Measurements from ENCODE around the gene FUCA1.
"Not testable (repeated sequence)": the region's sequence is repeated elsewhere in the genome, so short reads cannot be mapped to it uniquely, and the experiment has no call there.

The FUCA1 gene

GRCh38 chr1:23806280-23806679 lies 61.8 kb downstream of the FUCA1 start:
- DNase-seq (ENCODE audit: extremely low spot score, insufficient read length, low read depth) (no peak), FAIRE-seq (no peak)

GRCh38 chr1:23805025-23805424 lies 63.1 kb downstream of the FUCA1 start:
- FAIRE-seq (no peak), DNase-seq (ENCODE audit: extremely low spot score, insufficient read length, low read depth) (no peak)

DNA sequence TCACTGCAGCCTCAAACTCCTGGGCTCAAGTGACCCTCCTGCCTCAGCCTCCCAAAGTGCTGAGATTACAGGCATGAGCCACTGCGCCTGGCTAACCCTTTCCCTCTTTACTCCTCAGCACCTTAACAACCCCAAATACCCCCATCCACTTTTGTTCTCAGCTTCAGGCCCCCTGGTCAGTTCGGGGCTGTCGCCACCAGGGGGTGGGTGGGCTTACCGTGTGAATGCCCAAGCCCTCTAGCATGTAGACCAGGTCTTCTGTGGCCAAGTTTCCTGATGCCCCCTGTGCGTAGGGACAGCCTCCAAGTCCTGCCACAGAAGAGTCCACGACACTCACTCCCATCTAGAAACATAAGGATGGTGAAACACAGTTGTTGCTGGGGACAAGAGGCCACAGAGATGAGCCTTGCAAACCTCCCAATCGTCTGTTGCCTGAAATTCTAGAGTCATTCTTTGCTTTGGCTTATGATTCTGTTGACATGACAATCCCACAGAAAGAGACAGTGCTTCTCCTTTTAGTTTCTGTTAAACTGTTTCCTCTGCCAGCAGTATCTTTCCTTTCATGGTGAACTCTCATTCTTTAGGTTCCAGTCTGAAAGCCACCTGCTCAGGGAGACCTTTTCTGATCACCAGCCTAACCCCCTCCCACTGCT lies 63.8 kb downstream of the FUCA1 start:
- FAIRE-seq: no peak

GRCh38 chr1:23803674-23804073 lies 64.4 kb downstream of the FUCA1 start:
- no peak for DNase-seq (ENCODE audit: extremely low spot score, insufficient read length, low read depth)
- FAIRE-seq: no peak

More for the DNA sequence above, 63.8 kb downstream of the FUCA1 start:
- no peak for DNase-seq (ENCODE audit: extremely low spot score, insufficient read length, low read depth)

DNA sequence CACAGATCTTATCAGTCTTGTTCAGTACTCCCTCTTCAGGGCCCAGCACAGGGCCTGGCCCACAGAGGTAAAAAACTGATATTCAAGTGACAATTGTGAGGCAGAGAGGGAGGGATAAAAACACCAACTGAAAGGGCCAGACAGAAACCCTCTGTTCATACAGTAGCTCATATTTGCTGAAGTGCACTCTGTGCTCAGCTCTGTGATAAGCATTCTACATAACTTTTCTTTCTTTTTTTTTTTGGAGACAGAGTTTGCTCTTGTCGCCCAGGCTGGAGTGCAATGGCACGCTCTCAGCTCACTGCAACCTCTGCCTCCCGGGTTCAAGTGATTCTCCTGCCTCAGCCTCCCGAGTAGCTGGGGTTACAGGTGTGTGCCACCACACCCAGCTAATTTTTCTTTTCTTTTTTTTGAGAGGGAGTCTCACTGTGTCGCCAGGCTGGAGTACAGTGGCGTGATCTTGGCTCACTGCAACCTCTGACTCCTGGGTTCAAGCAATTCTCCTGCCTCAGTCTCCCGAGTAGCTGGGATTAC lies 65.2 kb downstream of the FUCA1 start:
- not testable (repeated sequence) for FAIRE-seq; DNase-seq (ENCODE audit: extremely low spot score, insufficient read length, low read depth)

DNA sequence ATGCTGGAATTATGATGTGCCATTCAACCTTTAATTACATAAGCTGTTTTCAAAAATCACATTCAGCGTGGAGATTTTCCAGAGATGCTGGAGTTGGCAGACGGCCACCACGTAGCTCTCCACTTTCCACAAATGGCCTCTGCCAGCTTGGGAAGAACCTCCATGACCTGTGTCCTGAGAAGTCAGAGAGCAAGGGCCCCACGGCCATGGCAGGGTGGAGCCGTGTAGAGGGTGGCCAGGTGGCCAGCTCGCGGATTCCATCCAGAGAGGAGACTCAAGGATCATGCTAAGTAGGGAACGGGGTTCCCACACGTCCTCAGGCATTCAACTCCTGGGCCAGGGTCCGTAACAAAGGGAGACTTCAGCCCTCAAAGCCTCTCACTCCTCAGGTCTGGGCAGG lies 66.2 kb downstream of the FUCA1 start:
- DNase-seq (ENCODE audit: extremely low spot score, insufficient read length, low read depth): no peak
- no peak for FAIRE-seq

DNA sequence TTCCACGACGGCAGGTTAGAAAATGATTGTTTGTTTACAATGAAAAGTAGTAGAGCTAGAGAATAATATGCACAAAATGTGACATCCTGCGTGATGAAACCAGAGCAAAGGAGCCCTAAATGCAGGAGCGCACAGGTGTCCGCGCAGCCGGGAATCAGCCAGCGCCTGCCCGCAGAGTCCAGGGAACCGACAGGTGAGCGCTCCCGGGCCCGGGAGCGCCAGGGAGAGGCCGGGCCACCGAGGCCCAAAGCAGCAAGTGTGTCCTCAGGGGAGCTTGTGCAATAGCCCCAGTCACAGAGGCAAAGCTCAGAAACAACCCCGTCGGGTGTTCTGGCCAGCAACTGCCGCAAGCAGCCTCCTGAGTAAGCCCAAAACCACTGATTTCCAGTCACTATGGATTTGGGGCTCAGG lies 66.7 kb downstream of the FUCA1 start:
- DNase-seq (ENCODE audit: extremely low spot score, insufficient read length, low read depth): no peak
- FAIRE-seq: no peak

- DNase-seq (ENCODE audit: extremely low spot score, insufficient read length, low read depth) (peak; percentile 99), FAIRE-seq (peak; percentile 96)
Observed at GRCh38 chr1:23800400-23801337, 67.4 kb downstream of the FUCA1 start, which contains the start of gene GALE. Gene GALE (minus strand): TSS chr1:23800754. CDS start chr1:23799007, 1,747 bp downstream.

GRCh38 chr1:23799570-23800399 lies 68.3 kb downstream of the FUCA1 start:
- no peak for DNase-seq (ENCODE audit: extremely low spot score, insufficient read length, low read depth)
- FAIRE-seq: peak; percentile 72

DNA sequence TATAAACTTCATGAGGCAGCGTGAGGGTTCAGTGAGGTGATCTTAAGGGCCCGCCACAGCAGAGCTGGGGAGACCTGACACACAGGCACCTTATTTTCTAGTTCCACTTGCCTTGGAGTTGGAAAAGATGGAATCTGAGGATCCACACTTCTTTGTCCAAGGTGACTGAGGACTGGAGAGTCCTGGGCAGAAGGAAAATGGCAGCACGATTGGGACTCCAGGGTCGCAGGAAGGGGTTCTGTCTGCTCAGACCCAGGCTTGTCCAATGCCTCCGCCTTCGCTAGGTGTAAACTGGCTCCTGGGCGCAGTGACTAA lies 68.9 kb downstream of the FUCA1 start:
- FAIRE-seq (no peak), DNase-seq (ENCODE audit: extremely low spot score, insufficient read length, low read depth) (no peak)

DNA sequence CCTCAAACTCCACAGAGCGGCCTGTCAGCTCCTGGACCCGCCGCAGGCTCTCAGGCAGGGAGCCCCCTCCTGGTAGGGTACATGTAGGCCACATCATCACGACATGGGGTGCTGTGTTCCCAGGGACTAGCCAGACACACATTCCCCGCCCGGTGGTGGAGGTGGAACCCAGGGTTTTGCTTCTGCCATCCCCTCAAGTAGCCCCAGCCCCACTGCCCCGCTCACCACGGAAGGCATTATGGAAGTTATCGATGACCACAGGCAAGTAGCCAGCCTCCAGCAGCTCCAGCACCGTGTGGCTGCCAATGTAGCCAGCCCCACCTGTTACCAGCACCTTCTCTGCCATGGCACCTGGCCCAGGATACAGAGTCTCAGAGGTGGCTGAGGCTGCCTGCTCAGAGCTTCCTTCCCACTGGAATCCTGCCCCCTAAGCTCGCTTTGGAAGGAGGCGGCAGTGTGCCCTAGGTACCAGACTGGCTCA lies 69.4 kb downstream of the FUCA1 start:
- DNase-seq (ENCODE audit: extremely low spot score, insufficient read length, low read depth): no peak
- FAIRE-seq: no peak

DNA sequence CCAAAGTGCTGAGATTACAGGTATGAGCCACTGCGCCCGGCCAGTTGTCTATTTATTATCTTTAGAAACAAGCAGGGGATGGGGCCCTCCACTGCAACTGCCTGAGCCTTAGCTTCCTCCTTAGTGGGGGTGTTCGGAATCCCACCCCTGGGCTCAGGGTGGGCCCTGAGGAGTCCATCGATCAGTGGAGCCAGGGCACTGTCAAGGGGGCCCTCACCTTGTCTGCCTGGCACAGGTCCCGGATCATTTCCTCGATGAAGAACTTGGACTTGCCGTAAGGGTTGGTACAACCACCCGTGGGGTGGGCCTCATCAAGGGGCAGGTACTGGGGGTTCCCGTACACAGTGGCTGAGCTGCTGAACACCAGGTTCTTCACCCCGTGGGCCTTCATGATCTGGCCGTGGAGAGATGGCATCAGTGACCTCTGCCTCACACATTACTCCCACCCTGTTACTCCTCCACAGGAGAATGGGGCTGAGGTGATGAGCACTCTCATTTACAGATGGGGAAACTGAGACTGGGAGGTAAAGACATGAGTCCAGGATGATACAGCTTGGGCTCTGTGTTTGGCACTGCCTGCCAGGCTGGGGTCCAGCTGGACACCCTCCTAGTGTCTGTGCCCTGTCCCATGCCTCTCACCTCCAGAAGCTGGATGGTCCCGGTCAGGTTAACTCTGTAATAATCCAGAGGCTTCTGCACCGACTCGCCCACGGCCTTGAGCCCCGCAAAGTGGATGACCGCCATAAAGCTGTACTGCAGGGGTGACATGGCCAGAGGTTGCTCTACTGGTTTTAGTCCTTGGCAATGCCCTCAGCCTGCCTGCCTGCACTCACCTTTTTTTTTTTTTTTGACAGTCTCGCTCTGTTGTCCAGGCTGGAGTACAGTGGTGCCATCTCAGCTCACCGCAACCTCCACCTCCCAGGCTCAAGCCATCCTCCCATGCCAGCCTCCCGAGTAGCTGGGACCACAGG lies 70.3 kb downstream of the FUCA1 start:
- FAIRE-seq: no peak

DNA sequence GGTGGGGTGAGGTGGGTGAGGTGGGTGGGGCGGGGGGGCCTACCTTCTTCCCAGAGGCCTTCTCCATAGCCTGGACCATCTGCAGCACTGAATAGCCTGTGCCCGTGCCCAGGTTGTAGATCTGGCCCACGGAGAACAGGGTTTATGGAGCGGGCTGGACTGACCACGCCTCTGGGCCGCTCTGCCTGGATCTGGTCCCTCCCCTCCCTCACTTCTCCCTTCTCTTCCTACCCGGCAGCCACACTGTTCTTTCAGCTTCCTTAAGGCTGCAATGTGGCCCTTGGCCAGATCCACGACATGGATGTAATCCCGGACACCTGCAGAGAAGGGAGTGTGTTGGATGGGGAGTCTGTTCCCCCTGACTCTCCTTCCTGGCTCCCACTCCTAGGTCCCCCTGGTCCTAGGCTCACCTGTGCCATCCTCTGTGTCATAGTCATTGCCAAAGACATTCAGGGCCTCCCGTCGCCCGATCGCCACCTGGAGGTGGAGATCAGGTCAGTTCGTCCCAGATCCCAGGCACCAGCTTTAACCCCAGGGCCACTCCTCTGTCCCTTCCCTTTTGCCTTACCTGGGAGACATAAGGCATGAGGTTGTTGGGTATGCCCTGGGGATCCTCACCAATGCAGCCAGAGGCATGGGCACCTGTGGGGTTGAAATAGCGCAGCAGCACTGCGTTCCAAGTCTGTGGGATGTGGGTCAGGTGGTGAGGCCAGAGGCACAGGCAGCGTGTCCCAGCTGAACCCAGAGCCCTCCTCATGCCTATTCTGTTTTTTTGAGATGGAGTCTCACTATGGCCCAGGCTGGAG lies 71.4 kb downstream of the FUCA1 start:
- DNase-seq (ENCODE audit: extremely low spot score, insufficient read length, low read depth) (no peak), FAIRE-seq (no peak)

More for the DNA sequence above, 70.3 kb downstream of the FUCA1 start:
- DNase-seq (ENCODE audit: extremely low spot score, insufficient read length, low read depth): no peak

GRCh38 chr1:23795676-23796465 lies 72.2 kb downstream of the FUCA1 start:
- FAIRE-seq (no peak), DNase-seq (ENCODE audit: extremely low spot score, insufficient read length, low read depth) (no peak)
